GM12878 (cell line): ENCODE results near the gene INSC. TPM values are rescaled to one million over a fixed set of nuclear protein-coding genes. Genes with fewer than 3 reads are reported as not detected.

Experiments used
- ATAC-seq: fragments of 200-7000 bp; cut with Tn5 transposase; 3 replicates; pipeline ENCODE4 v1.9.1; 2020; ENCODE audit warnings: mild to moderate bottlenecking, moderate library complexity
- BruUV-seq: library from RNA; stranded (reverse); fragments of 400-500 nt; replicated peaks from 2 replicates; lab custom pipeline; 2021; lab: Mats Ljungman, UMichigan
- CTCF ChIA-PET: fragments of 300-600 bp; sonication (Branson Sonifier 250); formaldehyde crosslinking; extraction: SDS; loops from one replicate; lab custom pipeline; 2021; ENCODE audit warnings: inconsistent platforms; lab: Yijun Ruan, JAX
- POLR2A ChIA-PET: fragments of 350-600 bp; formaldehyde crosslinking; extraction: SDS; loops from one replicate; lab custom pipeline; 2021; ENCODE audit warnings: inconsistent platforms; lab: Charles Lee
- RAD21 ChIA-PET: fragments of 300-600 bp; sonication (Branson Sonifier 250); formaldehyde crosslinking; loops from one replicate; lab custom pipeline; 2023; ENCODE audit warnings: antibody characterized with exemption; ENCODE audit not compliant: unreplicated experiment; lab: Charles Lee
- SMC1A ChIA-PET: fragments of 300-600 bp; sonication (Branson Sonifier 250); formaldehyde crosslinking; loops from one replicate; lab custom pipeline; 2023; ENCODE audit not compliant: unreplicated experiment, uncharacterized antibody; lab: Charles Lee
- DNase-seq: peaks from one replicate; pipeline ENCODE4 v3.0.0-alpha.2; 2011; ENCODE audit warnings: low read depth, low spot score
- FAIRE-seq: peaks from 3 replicates; lab custom pipeline; 2011; peaks lifted over from hg19 to GRCh38; lab: Jason Lieb, UNC
- H2AFZ ChIP-seq: 2 replicates; pipeline ENCODE4 v1.6.0; 2011; ENCODE audit warnings: low read depth, low read length, control low read depth; ENCODE audit not compliant: control insufficient read depth
- H3K27ac ChIP-seq: 2 replicates; pipeline ENCODE4 v1.5.1; 2011; ENCODE audit warnings: control low read depth; ENCODE audit not compliant: control insufficient read depth, insufficient read depth
- H3K27me3 ChIP-seq, 2 experiments: replicated peaks in 1 of 2; 2 replicates each; pipeline versions ENCODE4 v1.6.0 to v1.6.1; 2011; ENCODE audit warnings: low read length in 1 of 2; ENCODE audit not compliant: control insufficient read depth in 2 of 2, insufficient read depth in 2 of 2
- H3K36me3 ChIP-seq, 2 experiments: 2 replicates each; pipeline ENCODE4 v1.5.1; 2011; ENCODE audit warnings: low read length in 1 of 2; ENCODE audit not compliant: control insufficient read depth in 2 of 2, insufficient read depth in 2 of 2
- H3K4me1 ChIP-seq: 2 replicates; pipeline ENCODE4 v1.6.1; 2011; ENCODE audit warnings: mild to moderate bottlenecking, low read length, moderate library complexity, mixed read lengths; ENCODE audit not compliant: control insufficient read depth, insufficient read depth
- H3K4me2 ChIP-seq: 2 replicates; pipeline ENCODE4 v1.6.0; 2011; ENCODE audit warnings: control low read depth; ENCODE audit not compliant: control insufficient read depth, insufficient read depth
- H3K4me3 ChIP-seq: fragments of 200-600 bp; sonication (generic); 2 replicates; pipeline ENCODE4 v1.5.1; 2016
- H3K79me2 ChIP-seq: 2 replicates; pipeline ENCODE4 v1.6.0; 2011; ENCODE audit warnings: low read length; ENCODE audit not compliant: control insufficient read depth, insufficient read depth
- H3K9ac ChIP-seq: 2 replicates; pipeline ENCODE4 v1.8.0; 2011; ENCODE audit warnings: low read length, control low read depth, mixed read lengths; ENCODE audit not compliant: control insufficient read depth, insufficient read depth
- H3K9me3 ChIP-seq: replicated peaks from 3 replicates; pipeline ENCODE4 v1.5.1; 2011; ENCODE audit warnings: mild to moderate bottlenecking, low read length; ENCODE audit not compliant: control insufficient read depth, insufficient read depth
- H4K20me1 ChIP-seq: 2 replicates; pipeline ENCODE4 v1.6.0; 2011; ENCODE audit not compliant: control insufficient read depth, insufficient read depth
- BACH1 ChIP-seq: fragments of 450-650 bp; IDR thresholded peaks from 2 replicates; pipeline ENCODE4 v1.6.1; 2017; ENCODE audit warnings: mild to moderate bottlenecking, borderline replicate concordance
- CEBPZ ChIP-seq: fragments of 150-350 bp; IDR thresholded peaks from 2 replicates; pipeline ENCODE4 v1.6.1; 2016; ENCODE audit warnings: low read depth, low read length
- CREM ChIP-seq: IDR thresholded peaks from 2 replicates; pipeline ENCODE4 v1.6.1; 2014; ENCODE audit warnings: antibody characterized with exemption, low read depth
- FOXM1 ChIP-seq: IDR thresholded peaks from 2 replicates; pipeline ENCODE4 v1.6.1; 2012; ENCODE audit warnings: low read depth, mild to moderate bottlenecking, inconsistent platforms, low read length, moderate library complexity
- GATAD2B ChIP-seq: fragments of 450-650 bp; conservative IDR thresholded peaks from 2 replicates; pipeline ENCODE4 v1.6.1; 2017; ENCODE audit warnings: low read depth, mild to moderate bottlenecking, moderate library complexity
- HDGF ChIP-seq: fragments of 450-650 bp; IDR thresholded peaks from 2 replicates; pipeline ENCODE4 v1.6.1; 2016; ENCODE audit warnings: antibody characterized with exemption
- IRF4 ChIP-seq: IDR thresholded peaks from 2 replicates; pipeline ENCODE4 v1.6.1; 2011; ENCODE audit warnings: low read depth, low read length
- NFYB ChIP-seq: IDR thresholded peaks from 2 replicates; pipeline ENCODE4 v1.6.1; 2011; ENCODE audit warnings: low read depth, mild to moderate bottlenecking, low read length, improper control_type of control experiment, moderate library complexity; ENCODE audit not compliant: insufficient read depth
- SUZ12 ChIP-seq: fragments of 200-600 bp; sonication (generic); IDR thresholded peaks from one replicate; pipeline ENCODE4 v1.6.1; 2018; ENCODE audit warnings: antibody characterized with exemption, mild to moderate bottlenecking; ENCODE audit not compliant: unreplicated experiment
- WGBS: methylation state at CpG from one replicate; pipeline ENCODE4 v1.1.6; 2016; ENCODE audit warnings: low lambda C conversion rate; ENCODE audit not compliant: insufficient replicate concordance, insufficient coverage; ENCODE audit errors: missing lambda C conversion rate; 5-methylcytosine and 5-hydroxymethylcytosine counted together
- in situ Hi-C: fragments of 300-500 bp; cut with MboI; formaldehyde crosslinking; loops from 9 replicates; pipeline ENCODE4 v1.14.3; 2018; ENCODE audit warnings: mixed read lengths
- intact Hi-C: fragments of 100-400 bp; cut with micrococcal nuclease; formaldehyde crosslinking; loops from one replicate; pipeline ENCODE4 v1.14.2; 2022; ENCODE audit not compliant: unreplicated experiment
- polyA plus RNA-seq, 11 experiments: library from polyadenylated mRNA; depleted of rRNA in 4 of 11; unstranded in 6 of 11; stranded (reverse) in 5 of 11; fragments of >200 nt; fragmentation: Nextera tagmentation in 4 of 11; fragmentation: Illumina TruSeq in 1 of 11; extraction: Ambion mirVana in 4 of 11; extraction: Trizol in 1 of 11; gene quantifications; 1 replicate in 1 of 11; 2 replicates in 10 of 11; pipeline versions ENCODE4 v1.2.1 to v1.2.3, GENCODE V29; 2011 to 2016; ENCODE audit warnings: inconsistent platforms in 2 of 11, missing spikeins in 2 of 11, low read depth in 1 of 11
- total RNA-seq, 4 experiments: library from RNA; depleted of rRNA in 3 of 4; stranded (reverse); fragments of >200 nt in 3 of 4; fragmentation: Illumina TruSeq in 1 of 4; extraction: Trizol in 1 of 4; gene quantifications; 2 replicates each; pipeline versions ENCODE4 v1.2.1 to v1.2.3, GENCODE V29; 2013 to 2021
- TF ChIP-seq, protein P1 (sequence below): IDR thresholded peaks from 2 replicates; pipeline ENCODE4 v1.6.1; 2012; ENCODE audit warnings: low read depth, low read length, improper control_type of control experiment
- TF ChIP-seq, protein P2 (sequence below): IDR thresholded peaks from 2 replicates; pipeline ENCODE4 v1.6.1; 2012; ENCODE audit warnings: low read length, inconsistent platforms

INSC gene
- total and polyA plus RNA-seq, 10 of the 15 experiments (the other 5 are each of a cell fraction or from before 2014, with no cell fraction given) = 0.13 to 0.33 TPM; not detected in 8

GRCh38 chr11:15268598-15268997 lies 153.9 kb downstream of the INSC start (continued):
- no peak for TF ChIP-seq BACH1

GRCh38 chr11:15275141-15275540 lies 160.4 kb downstream of the INSC start:
- Histone ChIP-seq H3K79me2 (no peaks in the 10 kb centered on the region), H3K9ac (no peak overlapping the region), H4K20me1 (no peaks in the 10 kb centered on the region), H3K27ac (no peak overlapping the region), H2AFZ (no peak overlapping the region), H3K36me3 (no peaks in the 10 kb centered on the region), H3K27me3 (no peaks in the 10 kb centered on the region), H3K4me2 (no peak overlapping the region), H3K4me3 (no peak overlapping the region), H3K4me1 (no peaks in the 10 kb centered on the region), H3K9me3 (no peaks in the 10 kb centered on the region)
- WGBS = 2% methylated on average over 2 of the region's 2 CpGs
- no peak for DNase-seq
- no peak for FAIRE-seq
- in situ Hi-C loops = no loop called here
- SMC1A ChIA-PET = interaction anchor here (1.3 kb wide), 1 partner anchor 66 kb away, joined by 3 read pairs; no protein-coding TSS in a partner anchor
- POLR2A ChIA-PET = no interaction called here
- RAD21 ChIA-PET = no interaction called here
- intact Hi-C loops = no loop called here
- no peak for TF ChIP-seq FOXM1
- TF ChIP-seq IRF4 = no peak
- TF ChIP-seq CEBPZ = no peak
- TF ChIP-seq GATAD2B = no peak
- TF ChIP-seq HDGF = no peak
- no peak for TF ChIP-seq CREM
- no peak for TF ChIP-seq NFYB
- TF ChIP-seq, protein P1, sequence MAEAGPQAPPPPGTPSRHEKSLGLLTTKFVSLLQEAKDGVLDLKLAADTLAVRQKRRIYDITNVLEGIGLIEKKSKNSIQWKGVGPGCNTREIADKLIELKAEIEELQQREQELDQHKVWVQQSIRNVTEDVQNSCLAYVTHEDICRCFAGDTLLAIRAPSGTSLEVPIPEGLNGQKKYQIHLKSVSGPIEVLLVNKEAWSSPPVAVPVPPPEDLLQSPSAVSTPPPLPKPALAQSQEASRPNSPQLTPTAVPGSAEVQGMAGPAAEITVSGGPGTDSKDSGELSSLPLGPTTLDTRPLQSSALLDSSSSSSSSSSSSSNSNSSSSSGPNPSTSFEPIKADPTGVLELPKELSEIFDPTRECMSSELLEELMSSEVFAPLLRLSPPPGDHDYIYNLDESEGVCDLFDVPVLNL = no peak
- no peak for TF ChIP-seq SUZ12
- TF ChIP-seq, protein P2, sequence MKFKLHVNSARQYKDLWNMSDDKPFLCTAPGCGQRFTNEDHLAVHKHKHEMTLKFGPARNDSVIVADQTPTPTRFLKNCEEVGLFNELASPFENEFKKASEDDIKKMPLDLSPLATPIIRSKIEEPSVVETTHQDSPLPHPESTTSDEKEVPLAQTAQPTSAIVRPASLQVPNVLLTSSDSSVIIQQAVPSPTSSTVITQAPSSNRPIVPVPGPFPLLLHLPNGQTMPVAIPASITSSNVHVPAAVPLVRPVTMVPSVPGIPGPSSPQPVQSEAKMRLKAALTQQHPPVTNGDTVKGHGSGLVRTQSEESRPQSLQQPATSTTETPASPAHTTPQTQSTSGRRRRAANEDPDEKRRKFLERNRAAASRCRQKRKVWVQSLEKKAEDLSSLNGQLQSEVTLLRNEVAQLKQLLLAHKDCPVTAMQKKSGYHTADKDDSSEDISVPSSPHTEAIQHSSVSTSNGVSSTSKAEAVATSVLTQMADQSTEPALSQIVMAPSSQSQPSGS = no peak
- ATAC-seq = no peak
- CTCF ChIA-PET = interaction anchor here (1.2 kb wide), 1 partner anchor 14 kb away, joined by 3 read pairs; no protein-coding TSS in a partner anchor
- no TSS peak for BruUV-seq
